Measurements from ENCODE around the gene RYR2. TPM values are rescaled to one million over a fixed set of nuclear protein-coding genes. Genes with fewer than 3 reads are reported as not detected.

RYR2 gene
- total RNA-seq, 1 donor from 2014 or later: 0.90 TPM

DNA sequence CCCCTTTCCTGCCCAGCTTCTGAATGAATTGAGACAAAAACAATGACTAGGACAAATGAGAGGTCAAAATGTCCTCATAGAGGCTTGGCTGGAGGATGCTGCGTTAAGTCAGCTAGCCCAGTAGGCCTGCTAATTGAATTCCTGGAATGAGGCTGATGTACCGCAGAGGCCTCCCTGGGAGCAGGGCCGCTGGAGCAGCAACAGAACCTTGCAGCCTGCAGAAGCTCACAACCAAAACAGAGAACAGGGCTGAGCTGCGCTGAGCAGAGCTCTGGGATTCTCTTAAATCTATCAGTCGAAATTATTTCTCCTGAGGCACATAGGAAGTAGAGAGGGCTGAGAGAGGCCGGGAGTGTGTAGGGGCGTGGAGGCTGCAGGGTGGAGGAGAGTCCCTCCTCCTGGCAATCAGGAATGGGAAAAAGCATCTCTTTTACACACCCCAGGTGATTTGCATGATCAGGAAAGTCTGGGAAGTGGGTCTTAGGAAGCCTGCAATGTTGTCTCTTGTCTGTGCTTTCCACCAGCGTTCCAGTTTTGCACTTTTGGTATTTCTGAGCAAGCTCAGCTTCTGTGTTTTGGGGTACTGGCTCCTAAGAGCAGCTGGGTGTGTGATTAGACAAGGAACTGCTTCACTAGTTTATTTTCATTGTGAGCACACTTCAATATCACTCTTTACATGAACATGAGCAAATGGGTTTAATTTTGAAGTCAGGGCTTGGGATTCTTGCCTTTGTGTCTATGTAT is 66.5 kb downstream of the RYR2 start:
- no peaks in the 10 kb centered on the region for H3K79me2 ChIP-seq (ENCODE audit: low read depth)

DNA sequence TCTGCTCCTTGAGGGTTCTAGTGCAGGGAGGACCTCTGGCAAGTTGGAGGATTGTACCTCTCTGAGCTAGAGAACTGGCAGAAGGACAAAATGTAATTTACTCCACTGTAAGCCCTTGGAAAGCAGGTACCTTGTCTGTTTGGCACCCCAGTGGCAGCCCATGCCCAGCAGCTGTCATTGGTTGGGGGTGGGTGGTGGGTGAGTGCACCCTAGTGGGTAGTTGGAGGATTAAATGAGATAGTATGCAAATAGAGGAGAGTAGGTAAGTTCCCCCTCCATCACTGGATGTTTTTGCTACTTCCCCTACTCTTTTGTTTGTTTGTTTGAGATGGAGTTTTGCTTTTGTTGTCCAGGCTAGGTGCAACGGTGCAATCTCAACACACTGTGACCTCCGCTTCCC is 69.8 kb downstream of the RYR2 start:
- H3F3A ChIP-seq (ENCODE audit: low read depth): peaks cover 14% of the 10 kb centered on the region

More for the DNA sequence above, 66.5 kb downstream of the RYR2 start:
- H3K27ac ChIP-seq: peak overlapping the region; percentile 51
- Mint-ChIP-seq H3K27ac (no peak overlapping the region), H3K36me3 (no peaks in the 10 kb centered on the region), H3K4me1 (peaks cover 12% of the 10 kb centered on the region), H3K4me3 (no peak overlapping the region), H3K27me3 (ENCODE audit: insufficient read depth, low read depth) (peaks cover 7% of the 10 kb centered on the region), H3K9me3 (peaks cover 4% of the 10 kb centered on the region)
- no peak overlapping the region for H3K9ac ChIP-seq
- peak; percentile 48 for DNase-seq (ENCODE audit: low spot score)
- H3K4me2 ChIP-seq: peak overlapping the region; percentile 22
- no peak overlapping the region for H3K4me3 ChIP-seq
- H3K27me3 ChIP-seq: no peaks in the 10 kb centered on the region
- peaks cover 10% of the 10 kb centered on the region for H3F3A ChIP-seq (ENCODE audit: low read depth)
- H3K36me3 ChIP-seq: no peaks in the 10 kb centered on the region
- H3K4me1 ChIP-seq: peaks cover 16% of the 10 kb centered on the region
- TF ChIP-seq, protein P1, sequence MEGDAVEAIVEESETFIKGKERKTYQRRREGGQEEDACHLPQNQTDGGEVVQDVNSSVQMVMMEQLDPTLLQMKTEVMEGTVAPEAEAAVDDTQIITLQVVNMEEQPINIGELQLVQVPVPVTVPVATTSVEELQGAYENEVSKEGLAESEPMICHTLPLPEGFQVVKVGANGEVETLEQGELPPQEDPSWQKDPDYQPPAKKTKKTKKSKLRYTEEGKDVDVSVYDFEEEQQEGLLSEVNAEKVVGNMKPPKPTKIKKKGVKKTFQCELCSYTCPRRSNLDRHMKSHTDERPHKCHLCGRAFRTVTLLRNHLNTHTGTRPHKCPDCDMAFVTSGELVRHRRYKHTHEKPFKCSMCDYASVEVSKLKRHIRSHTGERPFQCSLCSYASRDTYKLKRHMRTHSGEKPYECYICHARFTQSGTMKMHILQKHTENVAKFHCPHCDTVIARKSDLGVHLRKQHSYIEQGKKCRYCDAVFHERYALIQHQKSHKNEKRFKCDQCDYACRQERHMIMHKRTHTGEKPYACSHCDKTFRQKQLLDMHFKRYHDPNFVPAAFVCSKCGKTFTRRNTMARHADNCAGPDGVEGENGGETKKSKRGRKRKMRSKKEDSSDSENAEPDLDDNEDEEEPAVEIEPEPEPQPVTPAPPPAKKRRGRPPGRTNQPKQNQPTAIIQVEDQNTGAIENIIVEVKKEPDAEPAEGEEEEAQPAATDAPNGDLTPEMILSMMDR (IDR thresholded peaks at IDR 0.05): no peak
- no peaks in the 10 kb centered on the region for H4K20me1 ChIP-seq (ENCODE audit: low read depth)
- H2AFZ ChIP-seq (replicated peaks): peak overlapping the region; percentile 82
- no peaks in the 10 kb centered on the region for H3K9me3 ChIP-seq (ENCODE audit: low read depth)

DNA sequence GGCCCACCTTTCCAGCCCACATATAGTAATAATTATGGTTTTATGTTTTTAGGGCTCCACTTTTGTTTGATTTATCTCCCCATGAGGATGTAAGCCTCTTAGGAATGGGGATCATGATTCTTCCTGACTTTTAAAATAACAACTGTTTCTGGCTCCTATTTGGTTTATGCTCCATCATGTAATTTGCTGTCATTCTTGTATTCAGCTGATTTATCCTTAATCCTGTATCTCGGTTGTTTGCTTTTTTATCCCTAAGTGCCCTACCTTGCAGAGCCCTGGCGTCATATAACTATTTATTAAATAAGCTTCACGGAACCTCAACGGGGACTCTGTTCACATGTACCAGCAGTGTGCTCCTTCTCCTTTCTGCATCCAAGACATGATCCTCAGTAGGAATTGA is 70.7 kb downstream of the RYR2 start:
- Histone ChIP-seq H4K20me1 (ENCODE audit: low read depth) (no peaks in the 10 kb centered on the region), H3F3A (ENCODE audit: low read depth) (peaks cover 14% of the 10 kb centered on the region), H3K4me1 (peaks cover 16% of the 10 kb centered on the region), H3K9ac (no peak overlapping the region), H3K4me2 (no peak overlapping the region), H3K79me2 (ENCODE audit: low read depth) (no peaks in the 10 kb centered on the region), H3K36me3 (no peaks in the 10 kb centered on the region), H3K4me3 (no peak overlapping the region), H2AFZ (replicated peaks) (no peak overlapping the region), H3K9me3 (ENCODE audit: low read depth) (no peaks in the 10 kb centered on the region), H3K27me3 (no peaks in the 10 kb centered on the region), H3K27ac (no peak overlapping the region)
- H3K36me3 Mint-ChIP-seq: no peaks in the 10 kb centered on the region
- no peak overlapping the region for H3K4me3 Mint-ChIP-seq
- H3K27me3 Mint-ChIP-seq (ENCODE audit: insufficient read depth, low read depth): peaks cover 2% of the 10 kb centered on the region
- no peak overlapping the region for H3K27ac Mint-ChIP-seq
- DNase-seq (ENCODE audit: low spot score): no peak
- TF ChIP-seq EZH2 (IDR thresholded peaks at IDR 0.05) (no peak), EZH2phosphoT487 (IDR thresholded peaks at IDR 0.05) (no peak)
- TF ChIP-seq, protein P1 (IDR thresholded peaks at IDR 0.05): no peak
- no peaks in the 10 kb centered on the region for H3K9me3 Mint-ChIP-seq
- H3K4me1 Mint-ChIP-seq: peaks cover 7% of the 10 kb centered on the region

More for the DNA sequence above, 69.8 kb downstream of the RYR2 start:
- DNase-seq (ENCODE audit: low spot score): no peak
- peaks cover 9% of the 10 kb centered on the region for H3K4me1 Mint-ChIP-seq
- no peak overlapping the region for H3K4me3 Mint-ChIP-seq
- no peak overlapping the region for H2AFZ ChIP-seq (replicated peaks)
- no peaks in the 10 kb centered on the region for H3K9me3 ChIP-seq (ENCODE audit: low read depth)
- H3K4me1 ChIP-seq: peaks cover 16% of the 10 kb centered on the region
- no peaks in the 10 kb centered on the region for H3K9me3 Mint-ChIP-seq
- no peaks in the 10 kb centered on the region for H3K36me3 Mint-ChIP-seq
- H3K4me3 ChIP-seq: no peak overlapping the region
- H3K9ac ChIP-seq: no peak overlapping the region
- no peak overlapping the region for H3K27ac ChIP-seq
- no peaks in the 10 kb centered on the region for H4K20me1 ChIP-seq (ENCODE audit: low read depth)
- no peaks in the 10 kb centered on the region for H3K36me3 ChIP-seq
- TF ChIP-seq EZH2phosphoT487 (IDR thresholded peaks at IDR 0.05): no peak
- no peak for TF ChIP-seq EZH2 (IDR thresholded peaks at IDR 0.05)
- TF ChIP-seq, protein P1 (IDR thresholded peaks at IDR 0.05): no peak
- H3K79me2 ChIP-seq (ENCODE audit: low read depth): no peaks in the 10 kb centered on the region
- no peak overlapping the region for H3K27ac Mint-ChIP-seq
- H3K27me3 ChIP-seq: no peaks in the 10 kb centered on the region
- H3K4me2 ChIP-seq: no peak overlapping the region
- H3K27me3 Mint-ChIP-seq (ENCODE audit: insufficient read depth, low read depth): peaks cover 2% of the 10 kb centered on the region
